ENCODE measurements around the gene TIGIT. TPM values are rescaled to one million over a fixed set of nuclear protein-coding genes. Genes with fewer than 3 reads are reported as not detected.

TIGIT gene
- total and polyA plus RNA-seq, 9 donors = 0.07 to 1.00 (median 0.28) TPM; not detected in 4

- Histone ChIP-seq H3K36me3 (no peaks in the 10 kb centered on the region), H3K9me3 (no peaks in the 10 kb centered on the region), H3K4me1 (ENCODE audit: insufficient read depth) (peaks cover 3% of the 10 kb centered on the region), H3K27ac (no peak overlapping the region), H3K27me3 (no peaks in the 10 kb centered on the region), H3K4me3 (no peak overlapping the region)
- DNase-seq = no peak
- 67 to 80% (median 72%) methylated on average over 4 of the region's 4 CpGs for WGBS, 3 donors
- no peak for TF ChIP-seq EP300 (IDR thresholded peaks at IDR 0.05)
- TF ChIP-seq, protein P1, sequence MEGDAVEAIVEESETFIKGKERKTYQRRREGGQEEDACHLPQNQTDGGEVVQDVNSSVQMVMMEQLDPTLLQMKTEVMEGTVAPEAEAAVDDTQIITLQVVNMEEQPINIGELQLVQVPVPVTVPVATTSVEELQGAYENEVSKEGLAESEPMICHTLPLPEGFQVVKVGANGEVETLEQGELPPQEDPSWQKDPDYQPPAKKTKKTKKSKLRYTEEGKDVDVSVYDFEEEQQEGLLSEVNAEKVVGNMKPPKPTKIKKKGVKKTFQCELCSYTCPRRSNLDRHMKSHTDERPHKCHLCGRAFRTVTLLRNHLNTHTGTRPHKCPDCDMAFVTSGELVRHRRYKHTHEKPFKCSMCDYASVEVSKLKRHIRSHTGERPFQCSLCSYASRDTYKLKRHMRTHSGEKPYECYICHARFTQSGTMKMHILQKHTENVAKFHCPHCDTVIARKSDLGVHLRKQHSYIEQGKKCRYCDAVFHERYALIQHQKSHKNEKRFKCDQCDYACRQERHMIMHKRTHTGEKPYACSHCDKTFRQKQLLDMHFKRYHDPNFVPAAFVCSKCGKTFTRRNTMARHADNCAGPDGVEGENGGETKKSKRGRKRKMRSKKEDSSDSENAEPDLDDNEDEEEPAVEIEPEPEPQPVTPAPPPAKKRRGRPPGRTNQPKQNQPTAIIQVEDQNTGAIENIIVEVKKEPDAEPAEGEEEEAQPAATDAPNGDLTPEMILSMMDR (IDR thresholded peaks at IDR 0.05) = no peak
- no peak for TF ChIP-seq POLR2A (IDR thresholded peaks at IDR 0.05)
- intact Hi-C loops (cut with DNase I) = no loop called here
Measured at GRCh38 chr3:114333180-114333922, 39.5 kb downstream of the TIGIT start.

- intact Hi-C loops (cut with DNase I) = no loop called here
- Histone ChIP-seq H3K4me1 (ENCODE audit: insufficient read depth) (peaks cover 3% of the 10 kb centered on the region), H3K27me3 (no peaks in the 10 kb centered on the region), H3K27ac (no peak overlapping the region), H3K9me3 (no peaks in the 10 kb centered on the region), H3K36me3 (no peaks in the 10 kb centered on the region), H3K4me3 (no peak overlapping the region)
- TF ChIP-seq, protein P1 (IDR thresholded peaks at IDR 0.05) = no peak
- TF ChIP-seq POLR2A (IDR thresholded peaks at IDR 0.05) (no peak), EP300 (IDR thresholded peaks at IDR 0.05) (no peak)
- WGBS, 3 donors = 93 to 95% (median 95%) methylated on average over 2 of the region's 2 CpGs
- no peak for DNase-seq
Measured at GRCh38 chr3:114333923-114334240, 40.1 kb downstream of the TIGIT start.

GRCh38 chr3:114336122-114336697, 42.4 kb downstream of the TIGIT start:
- no peak overlapping the region for H3K27ac ChIP-seq
- H3K9me3 ChIP-seq = no peaks in the 10 kb centered on the region
- WGBS, 3 donors = 24 to 45% (median 25%) methylated on average over 1 of the region's 1 CpG
- no peaks in the 10 kb centered on the region for H3K36me3 ChIP-seq
- TF ChIP-seq POLR2A (IDR thresholded peaks at IDR 0.05) = no peak
- TF ChIP-seq, protein P1 (IDR thresholded peaks at IDR 0.05) = no peak
- TF ChIP-seq EP300 (IDR thresholded peaks at IDR 0.05) = no peak
- intact Hi-C loops (cut with DNase I) = no loop called here
- H3K4me1 ChIP-seq (ENCODE audit: insufficient read depth) = peaks cover 9% of the 10 kb centered on the region
- H3K4me3 ChIP-seq = no peak overlapping the region
- DNase-seq = no peak
- H3K27me3 ChIP-seq = no peaks in the 10 kb centered on the region

- no peak for DNase-seq
- 89 to 96% (median 93%) methylated on average over 3 of the region's 3 CpGs for WGBS, 3 donors
- TF ChIP-seq, protein P1 (IDR thresholded peaks at IDR 0.05) = no peak
- no peak for TF ChIP-seq EP300 (IDR thresholded peaks at IDR 0.05)
- no peak for TF ChIP-seq POLR2A (IDR thresholded peaks at IDR 0.05)
Measured at GRCh38 chr3:114336857-114337256, 43.0 kb downstream of the TIGIT start.

More at GRCh38 chr3:114336857-114337256, 43.0 kb downstream of the TIGIT start:
- intact Hi-C loops (cut with DNase I) = no loop called here
- Histone ChIP-seq H3K4me3 (no peak overlapping the region), H3K4me1 (ENCODE audit: insufficient read depth) (peaks cover 9% of the 10 kb centered on the region), H3K27me3 (no peaks in the 10 kb centered on the region), H3K36me3 (no peaks in the 10 kb centered on the region), H3K27ac (no peak overlapping the region), H3K9me3 (no peaks in the 10 kb centered on the region)

Measured in ovary (tissue), 9 donors.